Endodermal cell (in vitro differentiated cells): ENCODE data around the gene PSMB3. TPM values are rescaled to one million over a fixed set of nuclear protein-coding genes. Genes with fewer than 3 reads are reported as not detected.

ENCODE experiments used
- DNase-seq: peaks from one replicate; pipeline ENCODE4 v3.0.0-alpha.2; 2017
- H3K27ac ChIP-seq: 2 replicates; pipeline ENCODE4 v1.5.1; 2013; ENCODE audit warnings: mild to moderate bottlenecking, low read depth, low read length, moderate library complexity
- H3K27me3 ChIP-seq: 2 replicates; pipeline ENCODE4 v1.6.1; 2013; ENCODE audit warnings: mild to moderate bottlenecking, low read length, moderate library complexity; ENCODE audit not compliant: insufficient read depth, control insufficient read depth, poor library complexity, severe bottlenecking
- H3K36me3 ChIP-seq: 2 replicates; pipeline ENCODE4 v1.7.0; 2013; ENCODE audit warnings: mild to moderate bottlenecking, low read length, moderate library complexity; ENCODE audit not compliant: control insufficient read depth, insufficient read depth
- H3K4me1 ChIP-seq: one replicate; pipeline ENCODE4 v1.7.0; 2013; ENCODE audit warnings: low read length; ENCODE audit not compliant: control insufficient read depth, insufficient read depth
- H3K4me3 ChIP-seq: 2 replicates; pipeline ENCODE4 v1.5.1; 2013; ENCODE audit warnings: mild to moderate bottlenecking, low read length, moderate library complexity
- H3K9ac ChIP-seq: 2 replicates; pipeline ENCODE4 v1.6.1; 2013; ENCODE audit warnings: mild to moderate bottlenecking, low read length, moderate library complexity; ENCODE audit not compliant: poor library complexity, severe bottlenecking; ENCODE audit errors: extremely low read depth
- H3K9me3 ChIP-seq: 2 replicates; pipeline ENCODE4 v1.6.1; 2013; ENCODE audit warnings: mild to moderate bottlenecking, low read length, moderate library complexity; ENCODE audit not compliant: control insufficient read depth
- H3K27ac Mint-ChIP-seq: 2 replicates; pipeline ENCODE4 v1.8.0; 2020; ENCODE audit warnings: mixed read lengths
- H3K27me3 Mint-ChIP-seq: 2 replicates; pipeline ENCODE4 v1.8.0; 2021; ENCODE audit warnings: mild to moderate bottlenecking, mixed read lengths; ENCODE audit not compliant: insufficient read depth
- H3K36me3 Mint-ChIP-seq: 2 replicates; pipeline ENCODE4 v1.8.0; 2020; ENCODE audit warnings: low read depth, mixed read lengths
- H3K4me1 Mint-ChIP-seq: 2 replicates; pipeline ENCODE4 v1.8.0; 2020; ENCODE audit warnings: mixed read lengths
- H3K4me3 Mint-ChIP-seq: 2 replicates; pipeline ENCODE4 v1.8.0; 2020; ENCODE audit warnings: mild to moderate bottlenecking, moderate library complexity, mixed read lengths
- H3K9me3 Mint-ChIP-seq: 2 replicates; pipeline ENCODE4 v1.8.0; 2020; ENCODE audit warnings: mild to moderate bottlenecking, mixed read lengths
- CTCF ChIP-seq: fragments of 200-600 bp; sonication (generic); conservative IDR thresholded peaks from 2 replicates; pipeline ENCODE4 v1.5.0; 2021; ENCODE audit warnings: antibody characterized with exemption, mild to moderate bottlenecking
- WGBS, 2 experiments: methylation state at CpG; one replicate each; pipeline versions ENCODE4 v1.1.5 to v1.1.7; 2013; ENCODE audit warnings: missing lambda C conversion rate in 2 of 2, mixed read lengths in 1 of 2; ENCODE audit not compliant: insufficient coverage in 1 of 2, insufficient read length in 1 of 2; 5-methylcytosine and 5-hydroxymethylcytosine counted together
- total RNA-seq, 2 donors: library from RNA; stranded (reverse); fragmentation: NEBNext Ultra II Directional in 1 of 2; extraction: Animal tissue kit (Norgen Biotek cat#: 25700) in 1 of 2; gene quantifications; 2 replicates in 1 of 2; 3 replicates in 1 of 2; pipeline ENCODE4 v1.2.1, GENCODE V29; 2021

PSMB3 gene
- total RNA-seq, 2 donors from 2014 or later = 192 to 244 TPM

- no peak overlapping the region for H3K4me3 ChIP-seq
- no peak overlapping the region for H3K9ac ChIP-seq
- H3K9me3 Mint-ChIP-seq = no peaks in the 10 kb centered on the region
- 93 to 94% methylated on average over 8 to 11 of the region's 11 CpGs for WGBS, 2 experiments
- no peak overlapping the region for H3K27ac Mint-ChIP-seq
- peaks cover 75% of the 10 kb centered on the region for H3K36me3 ChIP-seq
- peaks cover 62% of the 10 kb centered on the region for H3K36me3 Mint-ChIP-seq
- H3K4me1 Mint-ChIP-seq = peaks cover 15% of the 10 kb centered on the region
- H3K27me3 ChIP-seq = no peaks in the 10 kb centered on the region
- H3K4me1 ChIP-seq = peaks cover 9% of the 10 kb centered on the region
- no peak overlapping the region for H3K27ac ChIP-seq
- no peaks in the 10 kb centered on the region for H3K27me3 Mint-ChIP-seq
- TF ChIP-seq CTCF = no peak
- no peak for DNase-seq
- no peak overlapping the region for H3K4me3 Mint-ChIP-seq
- H3K9me3 ChIP-seq = no peaks in the 10 kb centered on the region
These were observed 39.0 kb upstream of the PSMB3 start for GRCh38 chr17:38713456-38714075.

GRCh38 chr17:38715216-38715943 is 37.2 kb upstream of the PSMB3 start:
- H3K9me3 Mint-ChIP-seq = no peaks in the 10 kb centered on the region
- Histone ChIP-seq H3K9ac (no peak overlapping the region), H3K9me3 (no peaks in the 10 kb centered on the region), H3K27ac (no peak overlapping the region), H3K27me3 (no peaks in the 10 kb centered on the region), H3K4me1 (peaks cover 2% of the 10 kb centered on the region), H3K4me3 (no peak overlapping the region), H3K36me3 (peaks cover 65% of the 10 kb centered on the region)
- H3K4me3 Mint-ChIP-seq = no peak overlapping the region
- peaks cover 5% of the 10 kb centered on the region for H3K4me1 Mint-ChIP-seq
- TF ChIP-seq CTCF = no peak
- no peak for DNase-seq
- H3K27ac Mint-ChIP-seq = no peak overlapping the region
- H3K36me3 Mint-ChIP-seq = peaks cover 50% of the 10 kb centered on the region
- 86 to 88% methylated on average over 1 to 9 of the region's 9 CpGs for WGBS, 2 experiments
- no peaks in the 10 kb centered on the region for H3K27me3 Mint-ChIP-seq

- Histone ChIP-seq H3K9ac (no peak overlapping the region), H3K9me3 (no peaks in the 10 kb centered on the region), H3K4me1 (no peaks in the 10 kb centered on the region), H3K27ac (no peak overlapping the region), H3K4me3 (no peak overlapping the region), H3K27me3 (no peaks in the 10 kb centered on the region), H3K36me3 (peaks cover 66% of the 10 kb centered on the region)
- no peak for DNase-seq
- Mint-ChIP-seq H3K36me3 (peaks cover 53% of the 10 kb centered on the region), H3K4me1 (peaks cover 2% of the 10 kb centered on the region), H3K9me3 (no peaks in the 10 kb centered on the region), H3K27ac (no peak overlapping the region), H3K4me3 (no peak overlapping the region), H3K27me3 (peaks cover 3% of the 10 kb centered on the region)
- no peak for TF ChIP-seq CTCF
- WGBS, 2 experiments = 92 to 96% methylated on average over 9 to 18 of the region's 18 CpGs
These were observed 36.1 kb upstream of the PSMB3 start for GRCh38 chr17:38716368-38717005.
